Lower leg skin (tissue), 4 donors: Measurements from ENCODE around the gene DCST1. TPM values are rescaled to one million over a fixed set of nuclear protein-coding genes. Genes with fewer than 3 reads are reported as not detected.

ENCODE experiments used
- DNase-seq, 2 donors: peaks; one replicate each; pipeline ENCODE4 v3.0.0-alpha.2; 2019; ENCODE audit warnings: low spot score in 2 of 2
- H3K4me3 ChIP-seq: fragments of 200-600 bp; sonication (generic); 2 replicates; pipeline ENCODE4 v1.5.1; 2017; ENCODE audit warnings: mild to moderate bottlenecking, low read depth; ENCODE audit not compliant: poor library complexity, severe bottlenecking
- POLR2A ChIP-seq, 2 donors: fragments of 450-650 bp; IDR thresholded peaks; one replicate each; pipeline ENCODE4 v1.6.1; 2016 to 2017; ENCODE audit warnings: antibody characterized with exemption in 2 of 2, mild to moderate bottlenecking in 1 of 2, moderate library complexity in 1 of 2
- WGBS, 2 donors: methylation state at CpG; one replicate each; pipeline ENCODE4 v1.1.5; 2018; 5-methylcytosine and 5-hydroxymethylcytosine counted together
- intact Hi-C: fragments of 100-400 bp; cut with DNase I; formaldehyde crosslinking; loops from one replicate; pipeline ENCODE4 v1.15.0; 2023; ENCODE audit warnings: low total_unique reads
- total RNA-seq, 4 donors: library from RNA; depleted of rRNA; stranded (reverse); fragments of >200 nt; gene quantifications; one replicate each; pipeline ENCODE4 v1.1.0, GENCODE V29; 2016
- TF ChIP-seq, protein P1 (sequence below), 3 donors: fragments of 450-650 bp; IDR thresholded peaks; one replicate each; pipeline ENCODE4 v1.5.1; 2016; ENCODE audit warnings: antibody characterized with exemption in 3 of 3, mild to moderate bottlenecking in 3 of 3, moderate library complexity in 2 of 3

DCST1 gene
- total RNA-seq, 4 donors from 2014 or later = 0.38 to 3.6 (median 0.87) TPM

DNA sequence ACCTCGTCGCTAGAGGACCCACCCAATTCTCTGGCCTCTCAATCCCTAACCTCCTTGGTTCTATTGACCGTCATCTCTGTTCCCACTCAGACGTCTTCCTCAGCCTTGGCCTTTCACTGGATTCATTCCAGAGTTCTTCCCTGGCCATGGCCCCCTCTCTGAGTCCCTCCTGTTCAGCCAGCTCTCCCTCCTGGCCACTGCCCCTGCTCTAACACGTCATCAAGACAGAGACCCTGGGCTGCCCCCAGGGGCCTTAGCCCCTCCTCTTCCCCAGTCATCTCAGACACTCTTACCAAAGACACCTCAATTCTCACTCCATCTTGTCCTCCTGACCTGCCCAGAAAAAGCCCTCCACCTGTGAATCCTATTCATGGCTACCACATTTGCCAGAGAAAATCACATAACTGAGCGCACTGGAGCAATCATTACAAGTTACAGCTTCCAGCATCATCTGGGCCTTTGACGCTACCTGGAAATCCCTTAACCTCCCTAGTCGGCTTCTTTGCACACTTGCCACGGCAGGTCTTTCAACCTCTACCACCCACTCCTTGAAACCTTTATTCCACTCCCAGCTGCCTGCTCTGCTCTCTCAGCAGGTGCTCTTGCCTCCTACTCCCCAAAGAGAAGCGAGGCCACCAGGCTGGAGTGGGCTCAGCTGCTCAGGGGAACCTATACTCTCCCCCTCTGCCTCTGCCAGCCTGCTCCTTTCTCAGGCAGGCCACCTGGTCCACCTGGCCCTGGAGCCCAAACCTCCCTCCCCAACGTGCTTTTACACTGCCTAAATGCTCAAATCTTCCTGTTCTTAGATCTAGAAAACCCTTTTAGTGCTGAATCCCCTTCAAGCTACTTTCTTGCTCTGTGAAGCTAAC is 14.0 kb upstream of the DCST1 start:
- TF ChIP-seq, protein P1, sequence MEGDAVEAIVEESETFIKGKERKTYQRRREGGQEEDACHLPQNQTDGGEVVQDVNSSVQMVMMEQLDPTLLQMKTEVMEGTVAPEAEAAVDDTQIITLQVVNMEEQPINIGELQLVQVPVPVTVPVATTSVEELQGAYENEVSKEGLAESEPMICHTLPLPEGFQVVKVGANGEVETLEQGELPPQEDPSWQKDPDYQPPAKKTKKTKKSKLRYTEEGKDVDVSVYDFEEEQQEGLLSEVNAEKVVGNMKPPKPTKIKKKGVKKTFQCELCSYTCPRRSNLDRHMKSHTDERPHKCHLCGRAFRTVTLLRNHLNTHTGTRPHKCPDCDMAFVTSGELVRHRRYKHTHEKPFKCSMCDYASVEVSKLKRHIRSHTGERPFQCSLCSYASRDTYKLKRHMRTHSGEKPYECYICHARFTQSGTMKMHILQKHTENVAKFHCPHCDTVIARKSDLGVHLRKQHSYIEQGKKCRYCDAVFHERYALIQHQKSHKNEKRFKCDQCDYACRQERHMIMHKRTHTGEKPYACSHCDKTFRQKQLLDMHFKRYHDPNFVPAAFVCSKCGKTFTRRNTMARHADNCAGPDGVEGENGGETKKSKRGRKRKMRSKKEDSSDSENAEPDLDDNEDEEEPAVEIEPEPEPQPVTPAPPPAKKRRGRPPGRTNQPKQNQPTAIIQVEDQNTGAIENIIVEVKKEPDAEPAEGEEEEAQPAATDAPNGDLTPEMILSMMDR (IDR thresholded peaks at IDR 0.05) = no peak
- no peak for TF ChIP-seq POLR2A (IDR thresholded peaks at IDR 0.05)
- intact Hi-C loops = loop anchor here (10.0 kb wide), 1 partner anchor 55 kb away; the partner anchor contains the start of gene PYGO2
- no peak for DNase-seq
- 55 to 58% methylated on average over 11 of the region's 11 CpGs for WGBS, 2 donors
- H3K4me3 ChIP-seq = no peak overlapping the region

DNA sequence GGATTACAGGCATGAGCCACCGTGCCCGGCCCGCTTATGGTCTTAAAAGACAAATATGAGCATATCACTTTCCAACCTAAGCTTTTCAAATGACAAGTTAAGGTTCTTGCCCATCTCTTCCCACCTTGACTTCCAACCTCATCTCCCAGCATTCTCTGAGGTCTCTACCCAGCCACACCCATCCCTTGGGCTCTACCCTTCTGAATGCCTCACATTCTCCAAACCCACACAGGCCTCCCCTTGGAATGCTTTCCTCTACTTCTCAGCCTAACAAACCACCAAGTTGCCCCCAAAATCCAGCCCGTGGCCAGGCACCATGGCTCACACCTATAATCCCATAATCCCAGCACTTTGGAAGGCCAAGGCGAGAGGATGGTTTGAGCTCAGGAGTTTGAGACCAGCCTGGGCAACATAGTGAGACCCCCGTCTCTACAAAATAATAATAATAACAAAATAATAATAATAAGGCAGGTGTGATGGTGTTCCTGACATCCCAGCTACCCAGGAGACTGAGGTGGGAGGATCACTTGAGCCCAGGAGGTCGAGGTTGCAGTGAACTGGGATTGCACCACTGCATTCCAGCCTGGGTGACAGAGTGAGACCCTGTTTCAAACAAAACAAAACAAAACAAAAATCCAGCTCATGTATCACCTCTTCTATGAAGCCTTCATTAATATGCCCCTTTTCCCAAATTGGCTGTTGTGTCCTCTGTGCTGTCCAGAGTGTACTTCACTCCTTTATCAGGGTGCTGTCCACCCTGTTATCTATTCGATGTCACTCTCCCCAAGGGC is 11.3 kb upstream of the DCST1 start:
- no peak for TF ChIP-seq POLR2A (IDR thresholded peaks at IDR 0.05)
- no peak overlapping the region for H3K4me3 ChIP-seq
- whole genome bisulfite sequencing, 2 donors = 69 to 78% methylated on average over 8 of the region's 8 CpGs
- DNase-seq = no peak
- intact Hi-C loops = no loop called here

DNA sequence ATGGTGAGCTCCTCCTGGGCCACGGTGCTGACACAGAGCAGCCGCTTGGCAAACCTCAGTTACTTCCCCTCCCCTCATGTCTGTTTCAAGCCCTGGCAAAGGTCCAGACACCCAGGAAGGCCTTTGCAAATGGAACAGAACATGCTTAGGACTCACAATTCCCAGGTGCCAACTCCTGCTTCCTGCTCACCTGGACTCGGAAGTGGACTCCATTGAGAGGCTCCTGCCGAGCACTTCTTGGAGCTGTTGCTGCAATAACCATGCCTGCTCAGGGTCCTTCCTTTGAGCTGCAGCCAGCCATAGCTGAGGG is 10.7 kb upstream of the DCST1 start:
- intact Hi-C loops = no loop called here
- no peak overlapping the region for H3K4me3 ChIP-seq
- WGBS, 2 donors = 46 to 47% methylated on average over 4 of the region's 4 CpGs
- DNase-seq = no peak
- TF ChIP-seq, protein P1 (IDR thresholded peaks at IDR 0.05) = no peak
- TF ChIP-seq POLR2A (IDR thresholded peaks at IDR 0.05) = no peak

DNA sequence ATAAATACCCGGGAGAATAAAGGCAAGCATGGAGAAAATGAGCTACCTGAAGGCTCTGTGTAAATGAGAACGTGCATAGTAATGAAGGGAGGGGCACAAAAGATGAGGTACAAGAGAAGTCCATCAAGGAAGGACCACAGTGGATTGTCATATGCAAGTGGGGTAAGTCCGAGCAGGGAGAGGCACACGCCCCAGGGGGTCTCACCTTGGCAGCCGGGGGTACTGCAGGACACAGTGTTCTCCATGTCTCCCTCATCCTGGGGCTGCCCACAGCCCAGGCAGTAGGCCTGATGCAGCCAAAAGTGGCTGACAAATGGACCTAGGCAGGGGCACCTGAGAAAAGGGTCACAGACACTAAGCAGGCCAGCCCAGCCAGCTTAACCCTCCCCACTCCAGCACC is 10.0 kb upstream of the DCST1 start:
- no peak overlapping the region for H3K4me3 ChIP-seq
- TF ChIP-seq POLR2A (IDR thresholded peaks at IDR 0.05) = no peak
- TF ChIP-seq, protein P1 (IDR thresholded peaks at IDR 0.05) = no peak
- intact Hi-C loops = no loop called here
- no peak for DNase-seq
- WGBS, 2 donors = 71 to 78% methylated on average over 5 of the region's 5 CpGs

DNA sequence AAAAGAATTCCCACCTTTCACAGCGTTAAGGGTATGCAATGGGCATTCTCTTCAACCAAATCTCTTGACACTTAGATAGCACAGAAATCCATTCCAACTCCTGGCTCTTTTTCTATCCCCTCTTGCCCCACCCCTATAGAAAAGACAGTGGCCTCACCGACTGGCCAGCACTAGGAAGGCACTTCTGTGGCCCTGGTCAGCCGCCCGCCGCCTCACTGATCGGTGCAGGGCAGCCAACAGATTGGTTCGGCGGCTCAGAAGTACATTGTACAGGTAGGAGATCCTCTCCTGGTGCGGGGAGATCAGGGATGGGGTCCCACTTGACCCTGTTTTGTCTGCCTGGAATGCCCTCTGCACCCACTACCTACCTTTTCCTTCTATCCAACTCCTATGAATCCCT is 9.3 kb upstream of the DCST1 start:
- TF ChIP-seq, protein P1 (IDR thresholded peaks at IDR 0.05) = no peak
- TF ChIP-seq POLR2A (IDR thresholded peaks at IDR 0.05) = no peak
- 92% methylated on average over 9 of the region's 9 CpGs for WGBS, 2 donors
- DNase-seq = no peak
- intact Hi-C loops = no loop called here
- H3K4me3 ChIP-seq = no peak overlapping the region

DNA sequence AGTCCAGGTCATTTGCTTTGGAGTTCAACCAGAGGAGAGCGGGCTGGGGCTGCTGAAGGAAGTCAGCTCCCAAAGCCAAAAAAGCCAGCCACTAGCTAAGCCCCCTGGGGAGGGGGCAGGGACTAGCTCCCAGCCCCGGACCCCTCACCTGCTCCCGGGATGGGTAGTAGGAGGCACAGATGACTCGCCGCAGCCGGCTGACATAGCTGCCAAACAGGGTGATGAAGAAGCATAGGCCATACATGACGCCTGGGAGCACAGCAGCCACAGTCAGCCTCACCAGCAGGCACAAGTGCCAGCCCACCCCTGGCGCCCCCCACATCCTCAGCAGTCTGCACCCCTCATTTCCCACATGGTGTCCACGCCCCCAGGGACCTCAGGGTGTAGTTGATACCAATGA is 7.5 kb upstream of the DCST1 start:
- intact Hi-C loops = no loop called here
- no peak for TF ChIP-seq POLR2A (IDR thresholded peaks at IDR 0.05)
- TF ChIP-seq, protein P1 (IDR thresholded peaks at IDR 0.05) = no peak
- no peak for DNase-seq
- no peak overlapping the region for H3K4me3 ChIP-seq
- WGBS, 2 donors = 63 to 70% methylated on average over 9 of the region's 9 CpGs
